Measurements from ENCODE around the gene GNLY.

DNA sequence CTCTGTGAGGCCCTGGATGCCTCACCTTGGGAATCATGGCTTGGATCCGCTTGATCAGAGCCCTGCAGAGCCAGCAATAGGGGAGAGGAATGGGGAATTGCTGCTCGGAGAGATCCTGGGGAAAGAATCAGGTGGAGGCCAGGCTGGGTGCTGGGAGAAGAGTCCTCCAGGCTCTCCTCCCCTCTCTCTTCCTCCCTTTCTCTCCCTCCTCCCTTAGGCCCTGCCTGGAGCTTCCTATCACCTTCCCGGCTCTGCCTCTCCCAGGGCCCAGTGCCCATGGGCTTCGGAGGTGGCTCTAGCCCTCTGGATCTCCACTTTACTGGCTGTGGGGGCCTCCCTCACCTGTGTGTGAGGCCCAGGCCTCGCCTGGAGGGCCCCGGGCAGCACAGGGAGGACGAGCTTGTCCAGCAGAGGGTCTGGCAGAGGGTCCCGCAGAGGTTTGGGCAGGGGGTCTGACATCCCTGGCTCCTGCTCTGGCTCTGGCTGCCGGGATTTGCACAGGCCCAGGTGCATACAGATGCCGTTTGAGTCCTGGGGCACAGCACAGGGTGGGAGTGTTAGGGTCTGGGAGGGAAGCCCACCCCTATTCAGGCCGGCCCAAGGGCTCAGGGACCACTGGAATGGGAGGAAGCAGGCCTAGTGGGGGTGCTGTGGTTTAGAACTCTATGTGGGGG, 28.8 kb upstream of the GNLY start:
- TF ChIP-seq RAD21 (IDR thresholded peaks at IDR 0.05; ENCODE audit: low read depth) (no peak), EP300 (IDR thresholded peaks at IDR 0.05; ENCODE audit: borderline replicate concordance) (no peak)
- TF ChIP-seq, protein P1, sequence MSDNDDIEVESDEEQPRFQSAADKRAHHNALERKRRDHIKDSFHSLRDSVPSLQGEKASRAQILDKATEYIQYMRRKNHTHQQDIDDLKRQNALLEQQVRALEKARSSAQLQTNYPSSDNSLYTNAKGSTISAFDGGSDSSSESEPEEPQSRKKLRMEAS (IDR thresholded peaks at IDR 0.05) = no peak

Measured in Ishikawa (cell line).